SK-N-MC (cell line): ENCODE data around the gene PET100.
"Not testable (repeated sequence)": the region's sequence is repeated elsewhere in the genome, so short reads cannot be mapped to it uniquely, and the experiment has no call there.

ENCODE experiments used
- DNase-seq: peaks from one replicate; pipeline ENCODE4 v3.0.0-alpha.2; 2011; ENCODE audit warnings: low read depth, low spot score
- H3K27ac ChIP-seq: fragments of 200-600 bp; sonication (generic); 2 replicates; pipeline ENCODE4 v1.5.1; 2016; ENCODE audit warnings: mixed run types
- H3K36me3 ChIP-seq: fragments of 200-600 bp; sonication (generic); 2 replicates; pipeline ENCODE4 v1.6.1; 2017; ENCODE audit warnings: antibody characterized with exemption, low read length, mixed read lengths; ENCODE audit not compliant: insufficient read depth
- H3K4me3 ChIP-seq: fragments of 200-600 bp; sonication (generic); 2 replicates; pipeline ENCODE4 v1.5.1; 2016
- H3K9ac ChIP-seq: fragments of 200-600 bp; sonication (generic); 2 replicates; pipeline ENCODE4 v1.8.0; 2017; ENCODE audit warnings: mixed run types, mixed read lengths; ENCODE audit not compliant: insufficient read length
- H3K9me3 ChIP-seq: fragments of 200-600 bp; sonication (generic); 2 replicates; pipeline ENCODE4 v1.6.1; 2017; ENCODE audit warnings: low read depth, mild to moderate bottlenecking, antibody characterized with exemption, low read length, moderate library complexity, mixed read lengths
- EZH2 ChIP-seq: fragments of 200-600 bp; sonication (generic); IDR thresholded peaks from one replicate; pipeline ENCODE4 v1.6.1; 2017; ENCODE audit warnings: antibody characterized with exemption
- FOXP2 ChIP-seq: optimal IDR thresholded peaks from 2 replicates; pipeline ENCODE3; 2011; ENCODE audit warnings: mild to moderate bottlenecking, moderate library complexity; ENCODE audit not compliant: insufficient read depth; ENCODE audit errors: extremely low read length, control extremely low read depth
- POLR2AphosphoS5 ChIP-seq: IDR thresholded peaks from 2 replicates; pipeline ENCODE4 v1.6.1; 2012; ENCODE audit warnings: mild to moderate bottlenecking, low read depth, low read length, borderline replicate concordance

PET100 gene

DNA sequence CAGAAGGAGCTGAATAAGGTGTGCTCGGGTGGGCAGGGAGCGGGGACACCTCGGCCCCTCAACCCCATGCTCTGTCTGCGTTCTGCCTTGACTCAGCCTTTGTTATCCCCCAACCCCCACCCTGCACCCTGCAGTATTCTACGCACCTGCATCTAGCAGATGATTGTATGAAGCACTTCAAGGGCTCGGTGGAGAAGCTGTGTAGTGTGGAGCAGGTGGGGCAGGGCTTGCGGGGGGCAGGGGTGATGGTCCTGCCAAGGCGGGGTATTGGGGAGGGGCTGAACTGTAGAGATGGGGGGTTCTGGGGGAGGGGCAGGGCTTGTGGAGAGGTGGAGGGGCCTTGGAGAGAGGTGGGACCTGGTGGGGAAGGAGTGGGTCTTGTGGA is 13.4 kb downstream of the PET100 start:
- Histone ChIP-seq H3K9ac (no peak overlapping the region), H3K9me3 (no peaks in the 10 kb centered on the region), H3K27ac (no peak overlapping the region), H3K36me3 (no peaks in the 10 kb centered on the region), H3K4me3 (no peak overlapping the region)
- no peak for DNase-seq
- no peak for TF ChIP-seq POLR2AphosphoS5
- TF ChIP-seq FOXP2, result no peak
- no peak for TF ChIP-seq EZH2

DNA sequence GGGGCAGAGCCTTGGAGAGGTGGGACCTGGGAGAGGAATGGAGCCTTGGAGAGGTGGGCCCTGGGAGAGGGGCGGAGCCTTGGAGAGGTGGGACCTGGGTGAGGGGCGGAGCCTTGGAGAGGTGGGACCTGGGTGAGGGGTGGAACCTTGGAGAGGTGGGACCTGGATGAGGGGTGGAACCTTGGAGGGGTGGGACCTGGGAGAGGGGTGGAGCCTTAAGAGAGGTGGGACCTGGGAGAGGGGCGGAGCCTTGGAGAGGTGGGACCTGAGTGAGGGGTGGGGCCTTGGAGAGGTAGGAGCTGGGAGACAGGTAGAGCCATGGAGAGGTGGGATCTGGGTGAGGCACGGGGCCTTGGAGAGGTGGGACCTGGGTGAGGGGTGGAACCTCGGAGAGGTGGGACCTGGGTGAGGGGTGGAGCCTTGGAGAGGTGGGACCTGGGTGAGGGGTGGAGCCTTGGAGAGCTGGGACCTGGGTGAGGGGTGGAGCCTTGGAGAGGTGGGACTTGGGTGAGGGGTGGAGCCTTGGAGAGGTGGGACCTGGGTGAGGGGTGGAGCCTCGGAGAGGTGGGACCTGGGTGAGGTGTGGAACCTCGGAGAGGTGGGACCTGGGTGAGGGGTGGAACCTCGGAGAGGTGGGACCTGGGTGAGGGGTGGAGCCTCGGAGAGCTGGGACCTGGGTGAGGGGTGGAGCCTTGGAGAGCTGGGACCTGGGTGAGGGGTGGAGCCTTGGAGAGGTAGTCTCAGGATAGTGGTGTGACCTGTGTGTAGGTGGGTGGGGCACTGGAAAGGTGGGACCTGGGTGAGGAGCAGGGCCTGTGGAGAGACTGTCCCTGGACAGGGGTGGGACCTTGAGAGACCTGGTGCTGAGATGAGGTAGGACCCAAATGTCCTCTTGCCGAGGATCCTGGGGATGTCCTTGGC is 14.3 kb downstream of the PET100 start:
- H3K36me3 ChIP-seq, H3K4me3 ChIP-seq, DNase-seq, H3K9me3 ChIP-seq, H3K9ac ChIP-seq, H3K27ac ChIP-seq: not testable (repeated sequence)

DNA sequence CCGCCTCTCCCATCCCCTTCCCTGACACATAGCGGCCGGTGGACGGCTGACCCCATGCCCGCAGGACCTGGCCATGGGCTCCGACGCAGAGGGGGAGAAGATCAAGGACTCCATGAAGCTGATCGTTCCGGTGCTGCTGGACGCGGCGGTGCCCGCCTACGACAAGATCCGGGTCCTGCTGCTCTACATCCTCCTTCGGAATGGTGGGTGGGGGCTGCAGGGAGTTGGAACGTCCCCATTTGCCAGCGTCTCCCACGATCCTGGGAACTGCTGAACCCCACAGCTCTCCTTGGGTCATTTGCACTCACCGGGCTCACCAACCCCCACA is 14.9 kb downstream of the PET100 start:
- H3K4me3 ChIP-seq, result no peak overlapping the region
- H3K27ac ChIP-seq, result no peak overlapping the region
- no peak overlapping the region for H3K9ac ChIP-seq
- no peak for DNase-seq
- H3K9me3 ChIP-seq, result no peaks in the 10 kb centered on the region
- TF ChIP-seq EZH2 (no peak), FOXP2 (no peak), POLR2AphosphoS5 (no peak)
- no peaks in the 10 kb centered on the region for H3K36me3 ChIP-seq

DNA sequence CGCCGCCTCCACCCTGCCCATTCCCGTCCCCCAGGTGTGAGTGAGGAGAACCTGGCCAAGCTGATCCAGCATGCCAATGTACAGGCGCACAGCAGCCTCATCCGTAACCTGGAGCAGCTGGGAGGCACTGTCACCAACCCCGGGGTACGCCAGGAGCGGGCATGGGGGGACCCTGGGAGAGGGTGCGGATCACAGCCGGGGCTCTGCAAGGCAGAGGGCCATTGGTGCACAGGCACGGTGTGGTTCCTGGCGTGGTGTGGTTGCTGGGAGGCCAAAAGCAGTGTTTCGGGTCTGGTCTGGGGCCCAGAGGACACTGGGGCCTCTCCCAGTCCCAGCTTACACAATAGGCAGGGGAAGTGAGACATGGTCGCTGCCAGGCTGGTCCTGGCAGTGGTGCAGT is 15.6 kb downstream of the PET100 start:
- H3K4me3 ChIP-seq, result no peak overlapping the region
- TF ChIP-seq POLR2AphosphoS5 (no peak; the same call in 1 of the 2 replicates), EZH2 (no peak), FOXP2 (no peak)
- no peak overlapping the region for H3K9ac ChIP-seq
- no peaks in the 10 kb centered on the region for H3K36me3 ChIP-seq
- DNase-seq, result no peak
- H3K27ac ChIP-seq, result no peak overlapping the region
- H3K9me3 ChIP-seq, result no peaks in the 10 kb centered on the region

DNA sequence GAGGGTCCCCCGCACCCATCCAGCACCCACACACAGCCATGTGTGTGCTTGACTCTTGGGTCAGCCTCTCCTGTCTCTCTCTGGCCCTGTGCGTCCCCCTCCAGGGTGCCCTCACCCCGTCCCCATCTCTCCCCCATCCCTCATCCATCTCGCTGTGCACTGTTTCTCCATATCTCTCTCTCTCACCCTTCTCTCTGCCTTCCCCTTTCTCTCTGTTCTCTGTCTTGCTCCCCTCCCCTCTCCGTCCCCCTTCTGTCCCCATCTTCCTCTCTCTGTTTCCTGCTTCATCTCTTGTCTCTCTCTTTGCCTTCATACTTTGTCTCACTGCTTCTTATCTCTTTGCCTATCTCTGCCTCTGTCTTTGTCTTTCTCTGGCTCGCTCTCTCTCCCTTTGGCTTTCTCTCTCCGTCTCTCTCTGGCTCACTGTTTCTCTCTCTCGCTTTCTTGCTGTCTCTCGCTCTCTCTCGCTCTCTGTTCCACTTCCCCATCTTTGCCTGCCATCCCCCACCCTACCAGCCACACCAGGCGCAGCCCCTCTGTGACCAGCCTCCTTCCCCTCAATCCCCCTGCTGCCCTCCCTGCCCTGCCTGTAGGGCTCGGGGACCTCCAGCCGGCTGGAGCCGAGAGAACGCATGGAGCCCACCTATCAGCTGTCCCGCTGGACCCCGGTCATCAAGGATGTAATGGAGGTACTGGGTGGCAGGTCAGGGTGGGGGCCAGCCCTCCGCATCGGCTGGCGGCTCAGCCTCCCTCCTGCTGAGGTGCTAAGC is 16.2 kb downstream of the PET100 start:
- Histone ChIP-seq H3K9me3 (no peaks in the 10 kb centered on the region), H3K27ac (no peak overlapping the region), H3K36me3 (no peaks in the 10 kb centered on the region), H3K9ac (no peak overlapping the region), H3K4me3 (no peak overlapping the region)
- TF ChIP-seq POLR2AphosphoS5 (no peak), FOXP2 (no peak)
- no peak for DNase-seq

DNA sequence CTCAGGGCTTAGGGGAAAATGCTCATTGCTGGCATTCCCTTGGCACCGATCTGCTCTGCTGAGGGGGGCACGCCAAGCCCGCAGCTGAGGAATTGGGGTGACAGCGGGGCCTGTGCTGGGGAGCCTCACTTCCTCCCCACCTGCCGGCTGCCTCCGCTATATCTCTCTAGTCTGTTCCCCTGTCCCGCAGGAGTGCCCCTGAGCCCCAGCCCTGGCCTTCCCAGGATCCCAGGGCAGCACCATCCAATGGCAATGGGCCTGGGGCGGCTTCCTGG is 16.8 kb downstream of the PET100 start:
- no peak for DNase-seq
- H3K9ac ChIP-seq, result no peak overlapping the region
- no peaks in the 10 kb centered on the region for H3K9me3 ChIP-seq
- TF ChIP-seq EZH2 (no peak), FOXP2 (no peak), POLR2AphosphoS5 (no peak)
- no peaks in the 10 kb centered on the region for H3K36me3 ChIP-seq
- no peak overlapping the region for H3K27ac ChIP-seq
- H3K4me3 ChIP-seq, result no peak overlapping the region

DNA sequence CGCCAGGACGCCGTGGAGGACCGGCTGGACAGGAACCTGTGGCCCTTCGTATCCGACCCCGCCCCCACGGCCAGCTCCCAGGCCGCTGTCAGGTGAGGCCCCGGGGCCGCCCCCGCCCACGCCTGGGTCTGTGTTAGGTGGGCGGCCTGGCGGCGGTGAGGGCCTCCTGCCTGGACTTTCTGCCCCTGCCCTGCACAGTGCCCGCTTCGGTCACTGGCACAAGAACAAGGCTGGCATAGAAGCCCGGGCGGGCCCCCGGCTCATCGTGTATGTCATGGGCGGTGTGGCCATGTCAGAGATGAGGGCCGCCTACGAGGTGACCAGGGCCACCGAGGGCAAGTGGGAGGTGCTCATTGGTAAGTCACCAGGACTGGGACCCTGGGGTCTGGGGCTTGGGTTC is 17.6 kb downstream of the PET100 start:
- no peak overlapping the region for H3K9ac ChIP-seq
- no peak for DNase-seq

DNA sequence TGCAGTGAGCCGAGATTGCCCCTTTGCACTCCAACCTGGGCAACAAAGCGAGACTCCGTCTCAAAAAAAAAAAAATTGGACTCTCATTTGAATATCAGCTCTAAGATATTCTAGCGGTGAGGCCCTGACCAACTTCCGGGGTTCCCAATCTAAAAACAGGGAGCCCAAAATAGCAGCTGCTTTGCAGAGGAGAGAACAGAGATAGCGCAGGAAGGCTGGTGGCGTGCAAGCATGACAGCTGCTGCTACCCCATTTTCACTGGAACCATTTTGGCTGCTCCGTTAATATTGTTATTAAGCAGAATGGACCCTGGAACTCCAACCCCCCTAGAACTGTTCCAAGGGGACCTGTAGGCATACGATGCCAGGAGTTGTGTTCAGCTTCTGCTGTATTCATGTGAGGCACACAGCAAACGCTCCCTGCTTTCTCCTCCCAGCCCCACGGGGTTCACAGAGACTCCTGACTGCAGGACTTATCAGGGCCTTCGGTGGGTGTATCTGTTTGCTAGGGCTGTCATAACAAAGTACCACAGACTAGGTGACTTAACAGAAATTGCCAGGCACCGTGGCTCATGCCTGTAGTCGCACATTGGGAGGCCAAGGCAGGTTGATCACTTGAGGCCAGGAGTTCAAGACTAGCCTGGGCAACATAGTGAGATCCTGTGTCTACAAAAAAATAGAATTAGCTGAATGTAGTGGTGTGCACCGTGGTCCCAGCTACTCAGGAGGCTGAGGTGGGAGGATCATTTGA is 18.8 kb downstream of the PET100 start:
- no peak for DNase-seq
- no peaks in the 10 kb centered on the region for H3K9me3 ChIP-seq
- H3K4me3 ChIP-seq, result no peak overlapping the region
- H3K9ac ChIP-seq, result no peak overlapping the region
- TF ChIP-seq FOXP2, result no peak
- H3K27ac ChIP-seq, result no peak overlapping the region
- no peaks in the 10 kb centered on the region for H3K36me3 ChIP-seq

More for the DNA sequence above, 17.6 kb downstream of the PET100 start:
- Histone ChIP-seq H3K9me3 (no peaks in the 10 kb centered on the region), H3K36me3 (no peaks in the 10 kb centered on the region), H3K4me3 (no peak overlapping the region), H3K27ac (no peak overlapping the region)
- TF ChIP-seq FOXP2 (no peak), EZH2 (no peak), POLR2AphosphoS5 (no peak)

DNA sequence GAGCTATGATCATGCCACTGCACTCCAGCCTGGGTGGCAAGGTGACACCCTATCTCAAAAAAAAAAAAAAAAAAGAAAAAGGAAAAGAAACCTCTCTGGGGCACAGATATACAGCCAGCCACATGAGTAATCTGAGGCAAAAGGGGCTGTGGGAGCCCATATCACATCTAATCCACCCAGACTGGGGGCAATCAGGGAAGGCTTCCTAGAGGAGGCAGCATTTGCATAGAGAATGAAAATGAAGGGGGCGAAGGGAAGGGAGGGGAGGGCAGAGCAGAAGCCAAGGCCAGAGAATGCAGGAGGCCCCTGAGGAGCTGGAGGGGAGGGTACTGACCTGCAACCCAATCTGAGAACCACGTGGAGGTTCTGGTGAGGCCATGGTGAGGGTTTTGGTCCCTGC is 20.6 kb downstream of the PET100 start:
- H3K9ac ChIP-seq, result no peak overlapping the region
- H3K9me3 ChIP-seq, result no peaks in the 10 kb centered on the region
- no peak overlapping the region for H3K4me3 ChIP-seq
- H3K36me3 ChIP-seq, result no peaks in the 10 kb centered on the region
- no peak for TF ChIP-seq POLR2AphosphoS5
- no peak for TF ChIP-seq EZH2
- TF ChIP-seq FOXP2, result no peak
- DNase-seq, result no peak
- no peak overlapping the region for H3K27ac ChIP-seq
